Chondrocyte (in vitro differentiated cells): ENCODE data around the gene TECPR1. TPM values are rescaled to one million over a fixed set of nuclear protein-coding genes. Genes with fewer than 3 reads are reported as not detected.

Experiments used
- DNase-seq: peaks from one replicate; pipeline ENCODE4 v3.0.0; 2021; ENCODE audit warnings: mixed read lengths, low spot score
- H3K27ac Mint-ChIP-seq: one replicate; pipeline ENCODE4 v1.8.0; 2021; ENCODE audit warnings: mild to moderate bottlenecking, moderate library complexity, mixed read lengths; ENCODE audit not compliant: unreplicated experiment
- H3K27me3 Mint-ChIP-seq: 2 replicates; pipeline ENCODE4 v1.8.0; 2021; ENCODE audit warnings: low read depth, mixed read lengths
- H3K36me3 Mint-ChIP-seq: 2 replicates; pipeline ENCODE4 v1.8.0; 2021; ENCODE audit warnings: low read depth, mixed read lengths
- H3K4me1 Mint-ChIP-seq: 2 replicates; pipeline ENCODE4 v1.8.0; 2021; ENCODE audit warnings: low read depth, mild to moderate bottlenecking, mixed read lengths
- H3K4me3 Mint-ChIP-seq: one replicate; pipeline ENCODE4 v1.8.0; 2021; ENCODE audit warnings: mild to moderate bottlenecking, moderate library complexity, mixed read lengths; ENCODE audit not compliant: unreplicated experiment
- H3K9me3 Mint-ChIP-seq: 2 replicates; pipeline ENCODE4 v1.8.0; 2021; ENCODE audit warnings: low read depth, mixed read lengths
- CTCF ChIP-seq: fragments of 200-600 bp; sonication (generic); IDR thresholded peaks from 2 replicates; pipeline ENCODE4 v1.5.0; 2021; ENCODE audit warnings: antibody characterized with exemption, mild to moderate bottlenecking, moderate library complexity
- total RNA-seq: library from RNA; stranded (reverse); gene quantifications from 3 replicates; pipeline ENCODE4 v1.2.1, GENCODE V29; 2021

TECPR1 gene
- total RNA-seq, 1 donor from 2014 or later: 27.3 TPM

- Mint-ChIP-seq H3K9me3 (no peaks in the 10 kb centered on the region), H3K4me3 (no peak overlapping the region), H3K4me1 (peaks cover 13% of the 10 kb centered on the region), H3K27ac (no peak overlapping the region), H3K36me3 (peaks cover 5% of the 10 kb centered on the region), H3K27me3 (no peaks in the 10 kb centered on the region)
- no peak for TF ChIP-seq CTCF
- DNase-seq: no peak
These were observed 77.4 kb downstream of the TECPR1 start for GRCh38 chr7:98174334-98175259.

- Mint-ChIP-seq H3K4me3 (no peak overlapping the region), H3K27me3 (no peaks in the 10 kb centered on the region), H3K4me1 (no peaks in the 10 kb centered on the region), H3K36me3 (peaks cover 5% of the 10 kb centered on the region), H3K9me3 (no peaks in the 10 kb centered on the region), H3K27ac (no peak overlapping the region)
- DNase-seq: no peak
- no peak for TF ChIP-seq CTCF
These were observed 80.6 kb downstream of the TECPR1 start for GRCh38 chr7:98171449-98171848.

GRCh38 chr7:98170966-98171365 lies 81.1 kb downstream of the TECPR1 start:
- TF ChIP-seq CTCF: no peak
- Mint-ChIP-seq H3K9me3 (no peaks in the 10 kb centered on the region), H3K4me1 (no peaks in the 10 kb centered on the region), H3K27ac (no peak overlapping the region), H3K4me3 (no peak overlapping the region), H3K36me3 (peaks cover 5% of the 10 kb centered on the region), H3K27me3 (no peaks in the 10 kb centered on the region)
- no peak for DNase-seq

GRCh38 chr7:98168904-98169621 lies 83.0 kb downstream of the TECPR1 start:
- H3K4me1 Mint-ChIP-seq: peaks cover 4% of the 10 kb centered on the region
- no peaks in the 10 kb centered on the region for H3K27me3 Mint-ChIP-seq
- H3K9me3 Mint-ChIP-seq: no peaks in the 10 kb centered on the region
- no peak for DNase-seq
- no peak overlapping the region for H3K27ac Mint-ChIP-seq
- H3K4me3 Mint-ChIP-seq: no peak overlapping the region
- TF ChIP-seq CTCF: peak; percentile 68
- peaks cover 3% of the 10 kb centered on the region for H3K36me3 Mint-ChIP-seq

GRCh38 chr7:98168181-98168903 lies 83.7 kb downstream of the TECPR1 start:
- Mint-ChIP-seq H3K36me3 (peaks cover 3% of the 10 kb centered on the region), H3K9me3 (no peaks in the 10 kb centered on the region), H3K4me1 (peaks cover 9% of the 10 kb centered on the region), H3K27ac (no peak overlapping the region), H3K27me3 (no peaks in the 10 kb centered on the region), H3K4me3 (no peak overlapping the region)
- TF ChIP-seq CTCF: peak; percentile 98
- DNase-seq: no peak
